Activated naive CD8-positive, alpha-beta T cell treated with anti-CD3 and anti-CD28 coated beads, Interleukin-2, amount 50 U/mL, for 16 hours (primary cell): ENCODE measurements around the gene PRAMEF14.
"Not testable (repeated sequence)": the region's sequence is repeated elsewhere in the genome, so short reads cannot be mapped to it uniquely, and the experiment has no call there.

Experiments used
- DNase-seq: peaks from one replicate; pipeline ENCODE4 v3.0.0-alpha.2; 2020; ENCODE audit warnings: low read depth, low spot score

Gene PRAMEF14, protein sequence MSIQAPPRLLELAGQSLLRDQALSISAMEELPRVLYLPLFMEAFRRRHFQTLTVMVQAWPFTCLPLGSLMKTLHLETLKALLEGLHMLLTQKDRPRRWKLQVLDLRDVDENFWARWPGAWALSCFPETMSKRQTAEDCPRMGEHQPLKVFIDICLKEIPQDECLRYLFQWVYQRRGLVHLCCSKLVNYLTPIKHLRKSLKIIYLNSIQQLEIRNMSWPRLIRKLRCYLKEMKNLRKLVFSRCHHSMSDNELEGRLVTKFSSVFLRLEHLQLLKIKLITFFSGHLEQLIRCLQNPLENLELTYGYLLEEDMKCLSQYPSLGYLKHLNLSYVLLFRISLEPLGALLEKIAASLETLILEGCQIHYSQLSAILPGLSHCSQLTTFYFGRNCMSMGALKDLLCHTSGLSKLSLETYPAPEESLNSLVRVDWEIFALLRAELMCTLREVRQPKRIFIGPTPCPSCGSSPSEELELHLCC

DNA sequence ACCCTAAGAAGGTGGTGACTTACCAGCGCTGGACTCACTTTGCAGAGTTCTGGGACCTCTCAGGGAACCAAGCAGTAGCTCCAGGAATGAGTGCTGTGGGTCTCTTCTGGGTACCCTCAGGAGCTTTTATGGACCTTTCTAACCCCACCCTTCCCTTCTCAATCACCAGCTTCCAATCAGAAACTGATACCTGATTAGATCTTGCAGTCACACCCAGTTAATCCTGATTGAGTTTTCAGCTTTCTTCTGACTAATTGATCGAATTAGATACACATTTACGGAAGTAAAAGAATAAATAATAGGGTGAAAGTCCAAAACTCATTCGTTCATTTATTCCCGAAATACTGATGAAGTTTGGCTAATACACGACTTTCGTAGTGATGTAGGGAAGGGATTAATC is at the start of gene PRAMEF14:
TSS of gene PRAMEF14 (minus strand) at position 101 of the 400 bp plus-strand sequence. CDS start 1,820 bp downstream, outside the sequence.
- not testable (repeated sequence) for DNase-seq

DNA sequence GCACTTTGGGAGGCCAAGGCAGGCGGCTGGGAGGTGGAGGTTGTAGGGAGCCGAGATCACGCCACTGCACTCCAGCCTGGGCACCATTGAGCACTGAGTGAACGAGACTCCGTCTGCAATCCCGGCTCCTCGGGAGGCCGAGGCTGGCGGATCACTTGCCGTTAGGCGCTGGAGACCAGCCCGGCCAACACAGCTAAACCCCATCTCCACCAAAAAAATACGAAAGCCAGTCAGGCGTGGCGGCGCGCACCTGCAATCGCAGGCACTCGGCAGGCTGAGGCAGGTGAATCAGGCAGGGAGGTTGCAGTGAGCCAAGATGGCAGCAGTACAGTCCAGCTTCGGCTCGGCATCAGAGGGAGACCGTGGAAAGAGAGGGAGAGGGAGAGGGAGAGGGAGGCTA is 48.4 kb upstream of the PRAMEF14 start:
- DNase-seq, result not testable (repeated sequence)

DNA sequence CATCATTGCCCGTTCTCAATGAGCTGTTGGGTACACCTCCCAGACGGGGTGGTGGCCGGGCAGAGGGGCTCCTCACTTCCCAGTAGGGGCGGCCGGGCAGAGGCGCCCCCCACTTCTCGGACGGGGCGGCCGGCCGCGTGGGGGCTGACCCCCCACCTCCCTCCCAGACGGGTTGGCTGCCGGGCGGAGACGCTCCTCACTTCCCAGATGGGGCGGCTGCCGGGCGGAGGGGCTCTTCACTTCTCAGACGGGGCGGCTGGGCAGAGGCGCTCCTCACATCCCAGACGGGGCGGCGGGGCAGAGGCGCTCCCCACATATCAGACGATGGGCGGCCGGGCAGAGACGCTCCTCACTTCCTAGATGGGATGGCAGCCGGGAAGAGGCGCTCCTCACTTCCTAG is 47.8 kb upstream of the PRAMEF14 start:
- DNase-seq, result not testable (repeated sequence)

DNA sequence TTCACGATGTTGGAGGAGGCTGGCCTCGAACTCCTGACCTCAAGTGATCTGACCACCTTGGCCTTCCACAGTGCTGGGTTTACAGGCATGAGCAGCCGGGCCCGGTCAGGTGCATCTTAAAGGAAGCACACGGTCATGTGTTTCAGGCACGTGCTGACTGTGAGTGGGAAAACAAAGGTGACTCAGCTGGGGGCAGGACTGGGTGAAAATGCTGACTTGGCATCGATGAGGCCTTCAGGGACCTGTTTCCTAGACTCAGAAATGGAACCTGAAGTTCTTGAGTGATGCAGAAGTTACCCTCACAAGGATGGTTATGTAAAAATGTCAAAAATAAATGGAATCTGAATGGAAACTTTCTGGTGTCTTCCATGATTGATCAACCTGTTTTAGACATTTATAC is 46.1 kb upstream of the PRAMEF14 start:
- DNase-seq, result not testable (repeated sequence)

DNA sequence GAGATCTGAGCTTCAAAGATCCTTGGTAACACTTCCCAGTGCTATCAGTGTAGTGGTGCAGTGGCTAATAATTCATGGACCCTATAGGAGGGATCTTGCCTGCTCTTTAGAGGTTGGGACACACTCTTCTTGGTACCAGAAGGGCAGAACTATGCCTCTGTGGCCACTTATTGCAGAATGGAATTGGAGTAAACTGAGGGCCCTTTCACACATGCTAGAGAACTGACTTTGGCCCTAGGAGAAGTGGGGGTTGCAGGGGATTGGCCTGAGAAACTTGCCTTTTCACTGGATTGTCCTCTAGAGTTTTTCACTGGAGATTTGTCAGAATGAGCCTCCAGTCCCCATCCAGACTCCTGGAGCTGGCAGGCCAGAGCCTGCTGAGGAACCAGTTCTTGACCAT is 42.4 kb upstream of the PRAMEF14 start, which contains the start of gene PRAMEF17:
TSS of gene PRAMEF17 (plus strand) at position 301 of the 400 bp plus-strand sequence. CDS start at position 327, 26 bp downstream.
- not testable (repeated sequence) for DNase-seq

GRCh38 chr1:13380380-13380779 is 33.4 kb upstream of the PRAMEF14 start:
- not testable (repeated sequence) for DNase-seq

- not testable (repeated sequence) for DNase-seq
Observed at GRCh38 chr1:13378983-13379382, 32.0 kb upstream of the PRAMEF14 start.

DNA sequence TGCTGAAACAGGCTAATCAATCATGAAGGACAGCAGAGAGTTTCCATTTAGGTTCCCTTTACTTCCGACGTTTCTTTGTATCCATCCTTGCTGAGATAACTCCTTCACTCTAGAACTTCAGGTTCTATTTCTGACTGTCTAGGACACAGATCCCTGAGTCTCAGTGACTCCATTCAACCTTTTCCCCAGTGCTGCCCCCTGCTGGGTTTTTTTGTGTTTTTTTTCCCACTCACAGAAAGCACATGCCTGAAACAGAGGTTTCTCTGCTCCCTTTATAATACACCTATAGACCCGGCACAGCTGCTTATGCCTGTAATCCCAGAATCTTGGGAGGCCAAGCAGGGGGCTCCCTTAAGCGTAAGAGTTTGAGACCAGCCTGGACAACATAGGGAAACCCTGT is 21.6 kb upstream of the PRAMEF14 start:
- not testable (repeated sequence) for DNase-seq

DNA sequence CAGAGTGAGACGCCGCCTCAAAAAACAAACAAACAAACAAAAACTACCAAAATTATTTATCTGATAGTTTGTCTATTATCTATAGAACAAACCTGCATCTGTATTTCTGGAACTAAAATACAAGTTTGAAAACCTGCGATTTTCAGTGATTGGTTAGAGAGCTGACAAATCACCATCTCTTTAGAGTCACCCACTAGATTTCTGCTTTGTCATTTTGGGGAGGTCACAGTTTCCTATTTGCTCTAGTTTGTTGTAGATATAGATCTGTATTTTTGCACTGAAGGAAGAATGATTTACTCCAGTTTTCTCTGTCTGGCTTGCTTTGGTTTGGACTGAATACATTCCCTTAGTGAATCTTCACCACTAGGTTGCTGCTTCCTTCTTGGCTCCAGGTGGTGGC is 19.6 kb upstream of the PRAMEF14 start:
- not testable (repeated sequence) for DNase-seq

DNA sequence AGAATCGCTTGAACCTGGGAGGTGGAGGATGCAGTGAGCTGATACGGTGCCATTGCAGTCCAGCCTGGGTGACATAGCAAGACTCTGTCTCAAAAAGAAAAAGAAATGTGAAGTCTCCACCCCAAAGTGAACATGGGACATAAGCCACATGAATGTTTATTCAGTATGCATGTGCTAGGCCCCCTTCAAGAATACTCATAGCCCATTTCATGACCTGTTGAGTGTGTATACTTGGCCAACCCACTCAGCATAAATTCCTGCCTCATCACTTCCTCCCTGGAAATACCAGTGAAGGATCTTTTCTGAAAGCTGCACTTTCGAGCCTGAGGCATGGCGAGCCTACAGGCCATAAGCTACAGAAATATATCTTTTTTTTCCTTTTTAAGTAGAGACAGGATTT is 18.0 kb upstream of the PRAMEF14 start:
- not testable (repeated sequence) for DNase-seq

GRCh38 chr1:13362364-13362763 is 15.4 kb upstream of the PRAMEF14 start:
- DNase-seq, result not testable (repeated sequence)

DNA sequence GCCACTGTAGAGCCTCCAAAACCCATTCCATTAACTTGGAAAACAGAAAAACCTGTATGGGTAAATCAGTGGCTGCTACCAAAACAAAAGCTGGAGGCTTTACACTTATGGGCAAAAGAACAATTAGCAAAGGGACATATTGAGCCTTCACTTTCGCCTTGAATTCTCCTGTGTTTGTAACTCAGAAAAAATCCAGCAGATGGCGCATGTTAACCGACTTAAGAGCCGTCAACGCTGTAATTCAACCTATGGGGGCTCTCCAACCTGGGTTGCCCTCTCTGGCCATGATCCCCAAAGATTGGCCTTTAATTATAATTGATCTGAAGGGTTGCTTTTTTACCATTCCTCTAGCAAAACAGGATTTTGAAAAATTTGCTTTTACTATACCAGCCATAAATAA is 9.8 kb upstream of the PRAMEF14 start:
- not testable (repeated sequence) for DNase-seq

DNA sequence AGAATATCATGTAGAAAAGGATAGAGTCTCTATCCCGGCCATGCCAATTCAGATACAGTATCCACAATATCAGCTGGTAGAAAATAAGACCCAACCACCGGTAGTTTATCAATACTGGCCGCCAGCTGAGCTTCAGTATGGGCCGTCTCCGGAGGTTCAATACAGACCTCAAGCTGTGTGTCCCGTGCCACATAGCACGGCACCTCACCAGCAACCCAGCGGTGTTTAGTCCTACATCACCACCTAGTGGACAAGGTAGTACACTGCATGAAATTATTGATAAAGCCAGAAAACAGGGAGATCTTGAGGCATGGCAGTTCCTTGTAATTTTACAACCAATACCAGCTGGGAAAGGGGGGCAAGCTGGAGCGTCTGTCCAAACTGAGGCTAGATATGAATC is 7.5 kb upstream of the PRAMEF14 start:
- not testable (repeated sequence) for DNase-seq

GRCh38 chr1:13353476-13353875 is 6.5 kb upstream of the PRAMEF14 start:
- DNase-seq, result not testable (repeated sequence)

DNA sequence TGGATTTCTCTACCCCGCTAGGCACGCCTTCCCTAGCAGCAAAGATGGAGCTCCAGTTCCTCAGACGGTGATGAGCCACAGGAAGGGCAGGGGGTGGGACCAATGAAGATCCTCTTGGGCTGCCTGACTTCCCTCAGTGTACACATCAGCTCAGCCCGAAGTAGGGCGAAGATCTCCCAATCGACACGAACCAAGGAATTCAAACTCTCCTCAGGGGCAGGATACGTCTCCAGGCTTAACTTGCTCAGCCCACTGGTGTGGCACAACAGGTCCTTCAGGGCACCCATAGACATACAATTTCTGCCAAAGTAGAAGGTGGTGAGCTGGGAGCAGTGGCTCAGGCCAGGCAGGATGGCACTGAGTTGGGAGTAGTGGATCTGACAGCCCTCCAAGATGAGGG is 4.4 kb downstream of the PRAMEF14 start:
- DNase-seq, result not testable (repeated sequence)

DNA sequence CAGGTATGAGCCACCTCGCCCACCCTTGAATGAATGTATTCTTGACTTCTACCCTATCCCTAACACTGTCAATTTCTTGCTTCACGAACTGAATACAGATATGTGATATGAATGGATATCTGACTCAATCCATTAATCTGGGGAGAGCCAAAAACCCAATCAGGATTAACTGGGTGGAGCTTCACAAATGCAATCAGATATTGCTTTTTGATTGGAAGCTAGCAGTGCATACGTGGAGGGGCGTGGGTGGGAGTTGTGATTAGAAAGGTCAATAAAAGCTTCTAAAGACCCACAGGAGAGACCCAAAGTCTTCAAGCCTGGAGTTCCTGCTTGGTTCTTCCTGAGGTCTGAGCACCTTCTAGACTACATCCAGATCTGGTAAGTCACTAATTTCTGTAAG is 31.7 kb downstream of the PRAMEF14 start, which contains the start of gene PRAMEF15:
TSS of gene PRAMEF15 (plus strand) at position 301 of the 400 bp plus-strand sequence. CDS start 2,827 bp downstream, outside the sequence.
- not testable (repeated sequence) for DNase-seq

DNA sequence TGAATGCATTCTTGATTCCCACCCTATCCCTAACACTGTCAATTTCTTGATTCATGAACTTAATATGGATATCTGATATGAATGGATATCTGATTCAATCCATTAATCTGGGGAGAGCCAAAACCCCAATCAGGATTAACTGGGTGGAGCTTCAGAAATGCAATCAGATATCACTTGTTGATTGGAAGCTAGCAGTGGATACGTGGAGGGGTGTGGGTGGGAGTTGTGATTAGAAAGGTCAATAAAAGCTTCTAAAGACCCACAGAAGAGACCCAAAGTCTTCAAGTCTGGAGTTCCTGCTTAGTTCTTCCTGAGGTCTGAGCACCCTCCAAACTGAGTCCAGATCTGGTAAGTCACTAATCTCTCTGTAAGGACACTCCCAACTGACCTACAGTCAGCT is 43.7 kb downstream of the PRAMEF14 start, which contains the start of gene PRAMEF33:
TSS of gene PRAMEF33 (plus strand) at position 301 of the 400 bp plus-strand sequence. CDS start 2,416 bp downstream, outside the sequence.
- not testable (repeated sequence) for DNase-seq

- not testable (repeated sequence) for DNase-seq
Observed at GRCh38 chr1:13302197-13302596, 44.7 kb downstream of the PRAMEF14 start.

DNA sequence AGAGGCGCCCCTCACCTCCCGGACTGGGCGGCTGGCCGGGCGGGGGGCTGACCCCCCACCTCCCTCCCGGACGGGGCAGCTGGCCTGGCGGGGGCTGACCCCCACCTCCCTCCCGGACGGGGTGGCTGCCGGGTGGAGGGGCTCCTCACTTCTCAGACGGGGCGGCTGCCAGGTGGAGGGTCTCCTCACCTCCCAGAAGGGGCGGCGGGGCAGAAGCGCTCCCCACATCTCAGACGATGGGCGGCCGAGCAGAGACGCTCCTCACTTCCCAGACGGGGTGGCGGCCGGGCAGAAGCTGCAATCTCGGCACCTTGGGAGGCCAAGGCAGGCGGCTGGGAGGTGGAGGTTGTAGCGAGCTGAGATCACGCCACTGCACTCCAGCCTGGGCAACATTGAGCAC is 48.2 kb downstream of the PRAMEF14 start:
- DNase-seq, result not testable (repeated sequence)

- DNase-seq, result not testable (repeated sequence)
Observed at GRCh38 chr1:13297216-13297931, 49.6 kb downstream of the PRAMEF14 start.
